Spleen (tissue), 7 donors: ENCODE measurements around the gene PARVB.

Source experiments
- POLR2AphosphoS5 ChIP-seq, 3 donors: sonication (generic); formaldehyde crosslinking; IDR thresholded peaks; one replicate each; pipeline ENCODE4 v1.5.1; 2017; ENCODE audit warnings: antibody characterized with exemption in 3 of 3
- TF ChIP-seq, protein P1 (sequence below), 11 experiments: fragments of 200-600 bp in 7 of 11; fragments of 450-650 bp in 4 of 11; sonication (generic) in 4 of 11; IDR thresholded peaks in 8 of 11; conservative IDR thresholded peaks in 3 of 11; 1 replicate in 7 of 11; 2 replicates in 4 of 11; pipeline versions ENCODE4 v1.4.0 to v1.8.0; 2016 to 2021; ENCODE audit warnings: antibody characterized with exemption in 11 of 11, inconsistent platforms in 4 of 11, mild to moderate bottlenecking in 1 of 11
- donor health status: DM: no; HTN: no; CAD: no; lungs with moderate emphysema.
- donor health status: DM: no; HTN: no; CAD: no.
- donor health status: DM: no; HTN: no; CAD: no.

DNA sequence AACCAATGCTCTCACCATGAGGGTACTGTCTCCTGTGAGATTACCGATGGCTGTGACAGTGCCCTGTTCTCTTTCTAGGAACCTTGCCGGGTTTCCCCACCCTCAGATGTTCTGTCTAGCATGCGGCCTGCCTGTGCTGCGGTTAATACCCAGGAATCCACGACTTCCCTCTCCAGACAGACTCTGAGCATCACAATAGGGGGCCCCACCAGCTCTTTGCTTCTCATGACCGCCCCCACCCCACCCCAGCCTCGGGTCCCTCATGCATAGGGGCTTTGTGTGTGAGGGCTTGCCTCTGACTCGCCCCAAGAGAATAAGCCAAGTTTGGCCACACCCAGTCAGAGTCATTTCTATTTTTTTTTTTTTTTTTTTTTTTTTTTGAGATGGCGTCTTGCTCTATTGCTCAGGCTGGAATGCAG, 166.9 kb downstream of the PARVB start:
- TF ChIP-seq, protein P1, sequence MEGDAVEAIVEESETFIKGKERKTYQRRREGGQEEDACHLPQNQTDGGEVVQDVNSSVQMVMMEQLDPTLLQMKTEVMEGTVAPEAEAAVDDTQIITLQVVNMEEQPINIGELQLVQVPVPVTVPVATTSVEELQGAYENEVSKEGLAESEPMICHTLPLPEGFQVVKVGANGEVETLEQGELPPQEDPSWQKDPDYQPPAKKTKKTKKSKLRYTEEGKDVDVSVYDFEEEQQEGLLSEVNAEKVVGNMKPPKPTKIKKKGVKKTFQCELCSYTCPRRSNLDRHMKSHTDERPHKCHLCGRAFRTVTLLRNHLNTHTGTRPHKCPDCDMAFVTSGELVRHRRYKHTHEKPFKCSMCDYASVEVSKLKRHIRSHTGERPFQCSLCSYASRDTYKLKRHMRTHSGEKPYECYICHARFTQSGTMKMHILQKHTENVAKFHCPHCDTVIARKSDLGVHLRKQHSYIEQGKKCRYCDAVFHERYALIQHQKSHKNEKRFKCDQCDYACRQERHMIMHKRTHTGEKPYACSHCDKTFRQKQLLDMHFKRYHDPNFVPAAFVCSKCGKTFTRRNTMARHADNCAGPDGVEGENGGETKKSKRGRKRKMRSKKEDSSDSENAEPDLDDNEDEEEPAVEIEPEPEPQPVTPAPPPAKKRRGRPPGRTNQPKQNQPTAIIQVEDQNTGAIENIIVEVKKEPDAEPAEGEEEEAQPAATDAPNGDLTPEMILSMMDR (IDR thresholded peaks at IDR 0.05 in 8 of 11, conservative IDR thresholded peaks at IDR 0.05 in 3 of 11), result no peak
- no peak for TF ChIP-seq POLR2AphosphoS5 (IDR thresholded peaks at IDR 0.05)
